Pancreas (tissue), 10 donors: Measurements from ENCODE around the gene ZNF266. TPM values are rescaled to one million over a fixed set of nuclear protein-coding genes. Genes with fewer than 3 reads are reported as not detected.

Experiments
- ATAC-seq, 4 donors: fragments of 200-7000 bp; cut with Tn5 transposase; one replicate each; pipeline versions ENCODE4 v1.8.0 to v1.9.1; 2020; ENCODE audit warnings: mild to moderate bottlenecking in 4 of 4, moderate library complexity in 4 of 4
- DNase-seq, 6 donors: peaks; one replicate each; pipeline ENCODE4 v3.0.0-alpha.2; 2020
- FAIRE-seq: peaks from 2 replicates; lab custom pipeline; 2012; peaks lifted over from hg19 to GRCh38; lab: Jason Lieb, UNC
- H3K27ac ChIP-seq, 4 donors: fragments of 200-600 bp; sonication (generic); 1 replicate in 3 of 4; 2 replicates in 1 of 4; pipeline versions ENCODE4 v1.5.0 to v1.8.0; 2020
- H3K27me3 ChIP-seq, 4 donors: fragments of 200-600 bp; one replicate each; pipeline ENCODE4 v1.8.0; 2021
- H3K36me3 ChIP-seq, 3 donors: fragments of 200-600 bp; sonication (generic) in 1 of 3; one replicate each; pipeline versions ENCODE4 v1.5.0 to v1.8.0; 2020 to 2021
- H3K4me1 ChIP-seq, 3 donors: fragments of 200-600 bp; one replicate each; pipeline ENCODE4 v1.8.0; 2021
- H3K4me3 ChIP-seq, 4 donors: fragments of 200-600 bp; sonication (generic) in 2 of 4; one replicate each; pipeline versions ENCODE4 v1.5.0 to v1.8.0; 2020 to 2021
- H3K9me3 ChIP-seq, 4 donors: fragments of 200-600 bp; one replicate each; pipeline ENCODE4 v1.8.0; 2021
- WGBS, 2 donors: extraction: QIAGEN DNeasy Blood & Tissue Kit; methylation state at CpG; one replicate each; pipeline ENCODE4 v1.1.7; 2013; 5-methylcytosine and 5-hydroxymethylcytosine counted together
- intact Hi-C, 3 donors: fragments of 100-400 bp; cut with DNase I; formaldehyde crosslinking; loops; one replicate each; pipeline versions ENCODE4 v1.11.1 to v1.14.2; 2022
- polyA plus RNA-seq, 2 donors: library from polyadenylated mRNA; stranded (reverse); fragments of 200-250 nt; gene quantifications; one replicate each; pipeline ENCODE4 v1.2.3, GENCODE V29; 2013
- total RNA-seq, 6 donors: library from RNA; stranded (reverse); fragmentation: NEBNext Ultra II Directional in 4 of 6; extraction: Animal tissue kit (Norgen Biotek cat#: 25700) in 4 of 6; gene quantifications; one replicate each; pipeline versions ENCODE4 v1.2.1 to v1.2.4, GENCODE V29; 2021 to 2023
- TF ChIP-seq, protein P1 (sequence below), 4 donors: fragments of 200-600 bp; sonication (generic) in 3 of 4; IDR thresholded peaks; one replicate each; pipeline versions ENCODE4 v1.5.0 to v1.8.0; 2021; ENCODE audit warnings: antibody characterized with exemption in 4 of 4
- donor health status: healthy with polysubstance abuse.
- donor health status: DM: no; HTN: no; CAD: no; lungs with moderate emphysema.
- donor health status: DM: no; HTN: no; CAD: no.
- donor health status: control.
- donor health status: control.
- donor health status: Bipolar disorder and iron deficiency.
- donor health status: DM: yes; HTN: yes; CAD: no.
- donor health status: DM: no; HTN: no; CAD: no.
- donor health status: DM: no; HTN: no; CAD: no.
- donor health status: DM: yes; HTN: yes; CAD: no.

The ZNF266 gene
- 10 to 100 TPM in 1 of 6 donors, 1 to 10 TPM in 5; 5.1 to 11.5 (median 8.1) TPM for total RNA-seq
- 10 to 100 TPM; 16.1 to 39.1 TPM for polyA plus RNA-seq

DNA sequence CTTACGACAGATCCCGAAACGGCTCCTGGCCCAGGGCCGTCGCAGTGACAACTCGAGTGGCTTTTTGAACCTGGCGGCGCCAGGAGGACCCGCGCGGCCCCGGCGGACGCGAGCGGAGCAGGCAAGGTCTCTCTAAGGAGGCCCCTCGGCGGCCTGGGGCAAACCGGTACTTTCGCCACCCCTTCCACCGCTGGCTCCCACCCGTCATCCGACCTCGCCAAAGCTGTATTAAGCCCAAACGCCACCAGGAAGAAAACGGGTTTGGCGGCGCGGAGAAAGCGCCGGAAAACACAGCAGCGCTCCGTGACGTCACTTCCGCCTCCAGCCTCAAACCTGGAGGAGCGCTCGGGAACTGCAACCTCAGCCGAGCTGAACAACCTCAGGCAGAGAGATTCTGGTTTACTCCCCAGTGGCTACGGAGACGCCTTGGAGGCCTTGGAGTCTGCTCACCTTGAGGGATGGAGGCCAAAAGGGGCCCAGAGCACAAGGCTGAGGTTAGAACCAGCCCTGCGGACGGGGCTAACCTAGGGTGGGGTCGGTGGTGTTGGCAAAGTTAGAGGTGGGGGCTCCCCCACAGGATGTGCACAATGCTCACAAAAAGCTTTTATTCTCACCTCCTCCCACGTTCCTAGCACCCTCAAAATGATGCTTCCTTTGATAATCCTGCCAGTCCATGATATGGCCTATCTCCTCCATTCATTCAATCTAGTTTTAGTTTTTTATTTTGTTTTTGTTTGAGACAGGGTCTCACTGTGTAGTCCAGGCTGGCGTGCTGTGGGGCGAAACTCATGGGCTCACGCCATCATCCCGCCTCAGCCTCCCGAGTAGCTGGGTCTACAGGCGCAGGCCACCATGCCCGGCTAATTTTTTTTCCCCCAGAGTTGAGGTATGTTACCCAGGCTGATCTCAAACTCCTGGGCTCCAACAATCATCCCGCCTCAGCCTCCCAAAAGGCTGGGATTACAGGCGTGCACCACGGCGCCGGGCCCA lies at the start of gene ZNF266:
Gene ZNF266, minus strand, starts transcription at position 295 of the 990 bp plus-strand sequence. CDS start 15,484 bp downstream, outside the sequence.
- 14% methylated on average over 56 of the region's 56 CpGs for WGBS, 2 donors
- intact Hi-C loops, result no loop called here
- no peak for FAIRE-seq

DNA sequence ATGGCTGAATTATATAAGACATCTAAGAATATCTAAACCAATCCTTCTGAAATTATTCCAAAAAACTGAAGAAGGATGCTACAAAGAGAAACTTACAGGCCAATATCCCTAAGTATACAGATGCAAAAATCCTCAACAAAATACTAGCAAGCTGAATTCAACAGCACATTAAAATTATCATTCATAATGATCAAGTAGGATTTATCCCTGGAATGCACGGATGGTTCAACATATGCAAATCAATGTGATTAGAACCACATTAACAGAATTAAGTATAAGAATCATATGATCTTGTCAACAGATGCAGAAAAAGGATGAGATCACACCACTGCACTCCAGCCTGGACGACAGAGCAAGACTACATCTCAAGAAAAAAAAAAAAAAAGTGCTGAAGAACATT lies 49.8 kb upstream of the ZNF266 start:
- WGBS, 2 donors, result 61 to 68% methylated on average over 2 of the region's 2 CpGs

More for the DNA sequence above, at the start of gene ZNF266:
- Histone ChIP-seq H3K4me1 (peaks cover 0 to 7% (median 4%) of the 10 kb centered on the region in 3 donors), H3K9me3 (no peaks in the 10 kb centered on the region), H3K27ac (peak within 1 kb of the TSS; percentile 63 to 85 (median 80)), H3K27me3 (no peaks in the 10 kb centered on the region), H3K36me3 (peaks cover 0 to 5% (median 4%) of the 10 kb centered on the region in 3 donors), H3K4me3 (peak within 1 kb of the TSS; percentile 52 to 86 (median 71))
- DNase-seq, result peak; percentile 78 to 93 (median 88)
- ATAC-seq, result peak; percentile 98 to 100 (median 100)
- TF ChIP-seq, protein P1, sequence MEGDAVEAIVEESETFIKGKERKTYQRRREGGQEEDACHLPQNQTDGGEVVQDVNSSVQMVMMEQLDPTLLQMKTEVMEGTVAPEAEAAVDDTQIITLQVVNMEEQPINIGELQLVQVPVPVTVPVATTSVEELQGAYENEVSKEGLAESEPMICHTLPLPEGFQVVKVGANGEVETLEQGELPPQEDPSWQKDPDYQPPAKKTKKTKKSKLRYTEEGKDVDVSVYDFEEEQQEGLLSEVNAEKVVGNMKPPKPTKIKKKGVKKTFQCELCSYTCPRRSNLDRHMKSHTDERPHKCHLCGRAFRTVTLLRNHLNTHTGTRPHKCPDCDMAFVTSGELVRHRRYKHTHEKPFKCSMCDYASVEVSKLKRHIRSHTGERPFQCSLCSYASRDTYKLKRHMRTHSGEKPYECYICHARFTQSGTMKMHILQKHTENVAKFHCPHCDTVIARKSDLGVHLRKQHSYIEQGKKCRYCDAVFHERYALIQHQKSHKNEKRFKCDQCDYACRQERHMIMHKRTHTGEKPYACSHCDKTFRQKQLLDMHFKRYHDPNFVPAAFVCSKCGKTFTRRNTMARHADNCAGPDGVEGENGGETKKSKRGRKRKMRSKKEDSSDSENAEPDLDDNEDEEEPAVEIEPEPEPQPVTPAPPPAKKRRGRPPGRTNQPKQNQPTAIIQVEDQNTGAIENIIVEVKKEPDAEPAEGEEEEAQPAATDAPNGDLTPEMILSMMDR (IDR thresholded peaks at IDR 0.05), result peak; percentile 71 to 84 (median 80)

DNA sequence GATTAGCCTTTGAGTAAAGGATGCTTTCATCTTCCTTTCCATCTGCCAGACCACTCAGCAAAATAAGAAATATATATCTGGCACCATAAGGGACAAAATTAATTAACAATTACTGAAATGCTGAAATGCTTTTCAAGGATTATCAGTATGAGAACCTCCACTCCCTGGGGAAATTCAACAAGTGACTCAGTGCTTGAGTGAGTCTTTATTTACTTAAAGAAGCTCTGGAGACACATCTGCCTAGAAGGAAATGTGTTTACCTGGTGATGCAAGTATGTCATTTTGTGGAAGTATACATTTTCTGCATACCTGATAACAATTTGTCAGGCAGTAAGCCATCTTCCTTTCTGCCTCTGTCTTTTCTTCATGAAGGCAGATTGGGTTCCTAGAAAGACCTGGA lies 39.6 kb upstream of the ZNF266 start:
- DNase-seq, result no peak

More for the DNA sequence above, 49.8 kb upstream of the ZNF266 start:
- ATAC-seq (no peak), DNase-seq (no peak), FAIRE-seq (no peak)
- Histone ChIP-seq H3K4me1 (no peaks in the 10 kb centered on the region), H3K27me3 (no peaks in the 10 kb centered on the region), H3K27ac (no peak overlapping the region), H3K36me3 (no peaks in the 10 kb centered on the region), H3K4me3 (no peak overlapping the region), H3K9me3 (no peaks in the 10 kb centered on the region)
- TF ChIP-seq, protein P1 (IDR thresholded peaks at IDR 0.05), result no peak
- intact Hi-C loops, result no loop called here

DNA sequence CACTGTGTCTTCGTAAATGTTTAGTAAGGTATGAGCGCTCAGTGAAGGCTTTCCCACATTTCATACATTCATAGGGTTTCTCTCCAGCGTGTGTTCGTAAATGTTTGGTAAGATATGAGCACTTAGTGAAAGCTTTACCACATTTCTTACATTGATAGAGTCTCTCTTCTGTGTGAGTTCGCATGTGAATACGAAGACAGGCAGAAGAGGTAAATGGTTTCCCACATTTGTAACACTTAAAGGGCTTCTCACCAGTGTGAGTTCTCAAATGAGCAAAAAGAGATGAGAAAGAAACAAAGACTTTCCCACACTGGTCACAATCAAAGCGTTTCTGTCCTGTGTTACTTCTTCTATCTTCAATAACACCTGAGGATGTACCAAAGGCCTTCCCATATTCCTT lies 31.8 kb upstream of the ZNF266 start:
- no peaks in the 10 kb centered on the region for H3K36me3 ChIP-seq
- no peaks in the 10 kb centered on the region for H3K4me1 ChIP-seq
- no peaks in the 10 kb centered on the region for H3K9me3 ChIP-seq
- H3K4me3 ChIP-seq, result no peak overlapping the region
- no peaks in the 10 kb centered on the region for H3K27me3 ChIP-seq
- no peak overlapping the region for H3K27ac ChIP-seq
- no peak for ATAC-seq
- intact Hi-C loops, result no loop called here
- TF ChIP-seq, protein P1 (IDR thresholded peaks at IDR 0.05), result no peak
- 70 to 79% methylated on average over 7 of the region's 7 CpGs for WGBS, 2 donors
- no peak for DNase-seq
- no peak for FAIRE-seq

More for the DNA sequence above, 39.6 kb upstream of the ZNF266 start:
- Histone ChIP-seq H3K27me3 (no peaks in the 10 kb centered on the region), H3K27ac (no peak overlapping the region), H3K36me3 (no peaks in the 10 kb centered on the region), H3K4me1 (no peaks in the 10 kb centered on the region), H3K9me3 (no peaks in the 10 kb centered on the region), H3K4me3 (no peak overlapping the region)
- intact Hi-C loops, result no loop called here
- FAIRE-seq (no peak), ATAC-seq (no peak)
- TF ChIP-seq, protein P1 (IDR thresholded peaks at IDR 0.05), result no peak
